ENCODE results near the gene CCNG2. TPM values are rescaled to one million over a fixed set of nuclear protein-coding genes. Genes with fewer than 3 reads are reported as not detected.

The CCNG2 gene
- total RNA-seq (ENCODE audit: unreplicated experiment) = 115 TPM
- long read RNA-seq, full-length matches to known transcripts = 4 of 8 reads
- long read RNA-seq, partial matches to known transcripts = 0 of 8 reads
- long read RNA-seq, other reads (novel, unspliced or antisense) = 4 of 8 reads

- Mint-ChIP-seq H3K4me1 (ENCODE audit: low read depth, unreplicated experiment) (peaks cover 24% of the 10 kb centered on the region), H3K36me3 (ENCODE audit: unreplicated experiment) (no peaks in the 10 kb centered on the region), H3K9me3 (ENCODE audit: unreplicated experiment) (peaks cover 23% of the 10 kb centered on the region), H3K27me3 (ENCODE audit: unreplicated experiment) (peaks cover 14% of the 10 kb centered on the region), H3K4me3 (ENCODE audit: unreplicated experiment) (peak within 1 kb of the TSS; percentile 97), H3K27ac (ENCODE audit: unreplicated experiment) (peak within 1 kb of the TSS; percentile 98)
- TF ChIP-seq CTCF (IDR thresholded peaks at IDR 0.05; ENCODE audit: partially characterized antibody, unreplicated experiment) = no peak
- DNase-seq = peak; percentile 89
These were observed at the start of gene CCNG2 for GRCh38 chr4:77156912-77157858. CCNG2 (plus strand) TSS chr4:77157207; CDS start chr4:77158533, 1,326 bp downstream.

- H3K27me3 Mint-ChIP-seq (ENCODE audit: unreplicated experiment) = peaks cover 3% of the 10 kb centered on the region
- H3K36me3 Mint-ChIP-seq (ENCODE audit: unreplicated experiment) = peaks cover 5% of the 10 kb centered on the region
- no peak for DNase-seq
These were observed 46.3 kb upstream of the CCNG2 start for GRCh38 chr4:77110730-77111129.

GRCh38 chr4:77113069-77113468 is 43.9 kb upstream of the CCNG2 start:
- Mint-ChIP-seq H3K27me3 (ENCODE audit: unreplicated experiment) (peaks cover 3% of the 10 kb centered on the region), H3K4me1 (ENCODE audit: low read depth, unreplicated experiment) (no peaks in the 10 kb centered on the region), H3K27ac (ENCODE audit: unreplicated experiment) (no peak overlapping the region), H3K36me3 (ENCODE audit: unreplicated experiment) (peaks cover 5% of the 10 kb centered on the region), H3K9me3 (ENCODE audit: unreplicated experiment) (no peaks in the 10 kb centered on the region), H3K4me3 (ENCODE audit: unreplicated experiment) (no peak overlapping the region)
- no peak for TF ChIP-seq CTCF (IDR thresholded peaks at IDR 0.05; ENCODE audit: partially characterized antibody, unreplicated experiment)
- DNase-seq = no peak

More at GRCh38 chr4:77110730-77111129, 46.3 kb upstream of the CCNG2 start:
- Mint-ChIP-seq H3K4me3 (ENCODE audit: unreplicated experiment) (no peak overlapping the region), H3K27ac (ENCODE audit: unreplicated experiment) (no peak overlapping the region), H3K4me1 (ENCODE audit: low read depth, unreplicated experiment) (no peaks in the 10 kb centered on the region), H3K9me3 (ENCODE audit: unreplicated experiment) (no peaks in the 10 kb centered on the region)
- TF ChIP-seq CTCF (IDR thresholded peaks at IDR 0.05; ENCODE audit: partially characterized antibody, unreplicated experiment) = no peak

GRCh38 chr4:77117721-77118120 is 39.3 kb upstream of the CCNG2 start:
- H3K36me3 Mint-ChIP-seq (ENCODE audit: unreplicated experiment) = peaks cover 2% of the 10 kb centered on the region
- H3K9me3 Mint-ChIP-seq (ENCODE audit: unreplicated experiment) = no peaks in the 10 kb centered on the region
- no peak for TF ChIP-seq CTCF (IDR thresholded peaks at IDR 0.05; ENCODE audit: partially characterized antibody, unreplicated experiment)
- peaks cover 4% of the 10 kb centered on the region for H3K27me3 Mint-ChIP-seq (ENCODE audit: unreplicated experiment)
- H3K27ac Mint-ChIP-seq (ENCODE audit: unreplicated experiment) = no peak overlapping the region
- no peaks in the 10 kb centered on the region for H3K4me1 Mint-ChIP-seq (ENCODE audit: low read depth, unreplicated experiment)
- H3K4me3 Mint-ChIP-seq (ENCODE audit: unreplicated experiment) = no peak overlapping the region
- DNase-seq = no peak

Measured in glutamatergic neuron (in vitro differentiated cells).